Activated CD4-positive, alpha-beta T cell treated with anti-CD3 and anti-CD28 coated beads for 24 hours (primary cell): ENCODE data around the gene GCFC2.

Experiments used
- DNase-seq, 2 donors: peaks; one replicate each; pipeline ENCODE4 v3.0.0-alpha.2; 2020; ENCODE audit warnings: low read depth in 2 of 2

Gene GCFC2

DNA sequence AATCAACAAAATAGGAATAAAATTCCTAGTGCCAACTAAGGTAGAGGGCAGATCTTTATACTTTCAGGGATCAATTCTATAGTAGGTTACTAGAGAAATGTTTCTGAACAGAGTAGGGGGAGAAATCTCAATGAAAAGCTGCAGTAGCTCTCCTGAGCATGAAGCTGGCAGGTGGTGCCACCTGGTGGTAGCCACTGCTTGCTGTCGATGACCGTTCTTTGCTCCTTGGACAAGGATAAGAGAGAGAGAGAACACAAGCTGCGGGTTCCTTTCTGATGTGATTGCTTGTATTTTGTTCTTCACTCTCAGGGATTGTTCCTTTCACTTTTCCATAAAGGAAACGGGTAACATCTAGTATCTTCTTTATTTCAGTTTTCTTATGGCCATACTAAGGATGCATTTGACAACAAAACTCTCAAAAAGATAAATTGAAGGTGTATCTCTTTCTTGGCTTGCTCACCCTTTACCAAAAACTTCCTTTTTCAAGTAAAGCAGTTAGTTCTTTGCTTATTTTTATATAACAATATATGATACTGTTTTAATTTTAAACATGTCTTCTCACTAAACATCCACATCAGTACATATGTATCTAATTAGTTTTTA is 82.7 kb downstream of the GCFC2 start:
- peak; percentile 37 to 60 for DNase-seq

DNA sequence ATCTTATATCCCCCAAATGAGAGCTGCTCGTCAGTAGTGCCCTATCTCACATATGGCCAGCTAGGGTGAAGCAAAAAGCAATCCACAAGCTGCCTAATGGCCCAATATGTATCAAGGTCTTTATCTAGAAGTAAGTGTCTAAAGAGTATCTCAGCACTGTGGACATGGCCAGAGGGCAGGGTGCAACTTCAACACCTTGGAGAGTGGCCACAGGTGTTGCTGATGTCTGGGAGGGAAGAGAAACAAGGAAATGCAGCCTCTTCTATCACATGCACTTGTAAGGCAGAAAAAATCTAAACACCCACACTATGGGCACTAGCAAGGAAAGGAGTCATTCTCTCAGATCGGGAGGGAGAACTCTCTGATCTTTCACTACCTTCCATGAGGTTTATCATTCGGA is 87.8 kb downstream of the GCFC2 start:
- DNase-seq, result no peak

DNA sequence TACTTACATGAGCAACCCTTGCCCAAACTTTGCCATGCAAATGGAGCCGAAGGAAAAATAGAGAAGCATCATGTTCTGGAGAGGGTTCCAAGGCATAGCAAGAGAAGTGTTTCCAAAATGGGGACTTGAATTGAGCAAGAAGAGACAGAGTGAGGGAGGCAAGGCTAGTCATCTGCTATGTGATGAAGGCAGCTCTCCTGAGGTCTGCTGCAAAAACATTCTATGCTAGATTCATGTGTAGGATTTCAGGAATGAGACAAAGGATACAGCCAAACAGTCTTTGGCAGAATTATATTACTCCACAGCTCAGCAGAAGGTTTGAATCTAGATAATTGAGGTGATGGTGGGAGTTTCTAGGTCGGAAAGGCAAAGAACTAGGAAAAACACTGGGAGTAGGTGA is 88.2 kb downstream of the GCFC2 start:
- no peak for DNase-seq

DNA sequence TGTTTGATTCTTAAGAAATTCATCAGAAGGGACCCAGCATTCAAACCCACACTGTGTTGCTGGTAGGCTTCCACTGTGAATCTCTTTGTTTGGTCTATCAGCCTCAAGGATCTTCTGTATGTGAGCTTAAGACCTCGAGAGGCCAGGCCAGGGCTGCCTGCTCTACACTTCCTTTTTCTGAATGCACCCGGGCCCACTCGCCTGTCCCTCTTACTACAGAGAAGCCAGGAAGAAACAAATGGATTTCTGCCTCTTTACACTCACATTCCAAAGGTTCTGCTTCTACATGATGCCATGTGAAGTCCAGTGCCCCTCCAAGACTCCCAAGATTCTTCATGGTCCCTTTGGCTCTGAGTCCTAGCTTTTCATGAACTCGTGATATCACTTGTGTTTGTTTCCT is 89.5 kb downstream of the GCFC2 start:
- DNase-seq, result no peak

- DNase-seq, result no peak
Observed at GRCh38 chr2:75619956-75620740, 90.6 kb downstream of the GCFC2 start.

GRCh38 chr2:75616933-75617332 is 93.8 kb downstream of the GCFC2 start:
- DNase-seq, result no peak

- no peak for DNase-seq
Observed at GRCh38 chr2:75616406-75616805, 94.3 kb downstream of the GCFC2 start.

DNA sequence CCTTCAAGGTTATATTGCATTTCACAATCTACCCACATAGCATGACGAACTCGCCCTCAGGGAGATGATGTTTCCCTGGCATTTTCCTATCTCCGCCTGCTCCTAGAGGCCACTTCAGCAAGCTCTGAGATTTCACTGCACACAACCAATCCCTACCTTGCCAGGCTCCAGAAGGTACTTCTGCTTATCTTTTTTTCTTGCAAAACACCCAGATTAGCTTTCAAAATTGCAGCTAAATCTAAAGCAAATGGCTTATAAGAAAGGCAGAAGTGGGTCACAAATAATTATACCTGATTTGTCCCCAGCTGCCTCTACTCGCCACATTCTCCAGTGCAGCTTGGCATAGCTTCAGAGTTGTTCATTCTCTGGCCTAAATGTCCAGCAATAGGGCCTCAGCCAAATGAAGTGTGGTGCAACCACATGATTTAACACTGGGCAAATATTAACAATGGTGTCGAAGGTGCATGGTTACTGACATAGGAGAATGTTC is 96.5 kb downstream of the GCFC2 start:
- DNase-seq, result no peak

- DNase-seq, result no peak
Observed at GRCh38 chr2:75612862-75613243, 97.9 kb downstream of the GCFC2 start.
